Ascending aorta (tissue), 2 donors: ENCODE data around the gene ZNF367. TPM values are rescaled to one million over a fixed set of nuclear protein-coding genes. Genes with fewer than 3 reads are reported as not detected.

Experiments
- DNase-seq, 2 donors: peaks; one replicate each; pipeline ENCODE4 v3.0.0-alpha.2; 2019; ENCODE audit warnings: low spot score in 2 of 2
- H3K27ac ChIP-seq, 2 donors: fragments of 200-600 bp; sonication (generic); one replicate each; pipeline ENCODE4 v1.5.1; 2016 to 2017; ENCODE audit warnings: mild to moderate bottlenecking in 1 of 2
- H3K27me3 ChIP-seq: fragments of 200-600 bp; sonication (generic); one replicate; pipeline ENCODE4 v1.5.1; 2017
- H3K36me3 ChIP-seq, 2 donors: fragments of 200-600 bp; sonication (generic); one replicate each; pipeline ENCODE4 v1.5.1; 2016
- H3K4me1 ChIP-seq, 2 donors: fragments of 200-600 bp; sonication (generic); one replicate each; pipeline ENCODE4 v1.5.1; 2016 to 2017; ENCODE audit warnings: mild to moderate bottlenecking in 1 of 2
- H3K4me3 ChIP-seq, 2 donors: fragments of 200-600 bp; sonication (generic); one replicate each; pipeline ENCODE4 v1.5.1; 2016 to 2017; ENCODE audit warnings: mild to moderate bottlenecking in 1 of 2
- H3K9me3 ChIP-seq, 2 donors: fragments of 200-600 bp; sonication (generic); one replicate each; pipeline ENCODE4 v1.5.1; 2016
- intact Hi-C: fragments of 100-400 bp; cut with DNase I; formaldehyde crosslinking; loops from one replicate; pipeline ENCODE4 v1.15.1; 2023
- total RNA-seq: library from RNA; depleted of rRNA; stranded (reverse); fragments of >200 nt; gene quantifications from one replicate; pipeline ENCODE4 v1.1.0, GENCODE V29; 2016
- TF ChIP-seq, protein P1 (sequence below), 3 experiments: fragments of 200-600 bp in 2 of 3; fragments of 450-650 bp in 1 of 3; sonication (generic) in 2 of 3; IDR thresholded peaks; one replicate each; pipeline ENCODE4 v1.5.1; 2016 to 2019; ENCODE audit warnings: antibody characterized with exemption in 3 of 3, mild to moderate bottlenecking in 1 of 3, moderate library complexity in 1 of 3

Gene ZNF367
- total RNA-seq, 1 donor from 2014 or later: 3.9 TPM

DNA sequence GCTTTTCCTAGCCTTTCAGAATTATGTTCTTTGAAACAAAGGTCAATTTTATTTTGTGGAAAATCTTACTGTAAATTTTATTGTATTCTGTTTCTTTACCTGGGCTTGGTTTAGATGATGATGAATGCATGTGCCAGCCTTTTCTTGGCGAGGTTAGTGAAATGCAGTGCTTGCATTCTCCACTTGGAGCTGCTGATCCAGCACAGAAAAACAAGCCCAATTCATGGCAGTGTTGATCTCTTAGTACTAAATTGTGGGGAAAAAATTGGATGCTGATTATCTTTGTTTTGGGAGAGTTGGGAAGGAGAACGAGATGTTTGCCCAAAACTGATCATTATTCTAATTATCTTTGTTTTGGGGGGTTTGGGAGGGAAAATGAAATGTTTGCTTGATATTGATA, 35.5 kb upstream of the ZNF367 start:
- TF ChIP-seq, protein P1, sequence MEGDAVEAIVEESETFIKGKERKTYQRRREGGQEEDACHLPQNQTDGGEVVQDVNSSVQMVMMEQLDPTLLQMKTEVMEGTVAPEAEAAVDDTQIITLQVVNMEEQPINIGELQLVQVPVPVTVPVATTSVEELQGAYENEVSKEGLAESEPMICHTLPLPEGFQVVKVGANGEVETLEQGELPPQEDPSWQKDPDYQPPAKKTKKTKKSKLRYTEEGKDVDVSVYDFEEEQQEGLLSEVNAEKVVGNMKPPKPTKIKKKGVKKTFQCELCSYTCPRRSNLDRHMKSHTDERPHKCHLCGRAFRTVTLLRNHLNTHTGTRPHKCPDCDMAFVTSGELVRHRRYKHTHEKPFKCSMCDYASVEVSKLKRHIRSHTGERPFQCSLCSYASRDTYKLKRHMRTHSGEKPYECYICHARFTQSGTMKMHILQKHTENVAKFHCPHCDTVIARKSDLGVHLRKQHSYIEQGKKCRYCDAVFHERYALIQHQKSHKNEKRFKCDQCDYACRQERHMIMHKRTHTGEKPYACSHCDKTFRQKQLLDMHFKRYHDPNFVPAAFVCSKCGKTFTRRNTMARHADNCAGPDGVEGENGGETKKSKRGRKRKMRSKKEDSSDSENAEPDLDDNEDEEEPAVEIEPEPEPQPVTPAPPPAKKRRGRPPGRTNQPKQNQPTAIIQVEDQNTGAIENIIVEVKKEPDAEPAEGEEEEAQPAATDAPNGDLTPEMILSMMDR (IDR thresholded peaks at IDR 0.05): peak; percentile 38 to 66 (median 52)
- H3K27ac ChIP-seq: no peak overlapping the region
- peaks cover 0 to 32% of the 10 kb centered on the region in 2 donors for H3K4me1 ChIP-seq
- H3K9me3 ChIP-seq: no peaks in the 10 kb centered on the region
- no peaks in the 10 kb centered on the region for H3K27me3 ChIP-seq
- H3K36me3 ChIP-seq: no peaks in the 10 kb centered on the region
- DNase-seq: peak in 1 of 2 donors; percentile 69
- intact Hi-C loops: loop anchor here (5.0 kb wide), 1 partner anchor 69 kb away; no protein-coding TSS in a partner anchor
- H3K4me3 ChIP-seq: no peak overlapping the region

DNA sequence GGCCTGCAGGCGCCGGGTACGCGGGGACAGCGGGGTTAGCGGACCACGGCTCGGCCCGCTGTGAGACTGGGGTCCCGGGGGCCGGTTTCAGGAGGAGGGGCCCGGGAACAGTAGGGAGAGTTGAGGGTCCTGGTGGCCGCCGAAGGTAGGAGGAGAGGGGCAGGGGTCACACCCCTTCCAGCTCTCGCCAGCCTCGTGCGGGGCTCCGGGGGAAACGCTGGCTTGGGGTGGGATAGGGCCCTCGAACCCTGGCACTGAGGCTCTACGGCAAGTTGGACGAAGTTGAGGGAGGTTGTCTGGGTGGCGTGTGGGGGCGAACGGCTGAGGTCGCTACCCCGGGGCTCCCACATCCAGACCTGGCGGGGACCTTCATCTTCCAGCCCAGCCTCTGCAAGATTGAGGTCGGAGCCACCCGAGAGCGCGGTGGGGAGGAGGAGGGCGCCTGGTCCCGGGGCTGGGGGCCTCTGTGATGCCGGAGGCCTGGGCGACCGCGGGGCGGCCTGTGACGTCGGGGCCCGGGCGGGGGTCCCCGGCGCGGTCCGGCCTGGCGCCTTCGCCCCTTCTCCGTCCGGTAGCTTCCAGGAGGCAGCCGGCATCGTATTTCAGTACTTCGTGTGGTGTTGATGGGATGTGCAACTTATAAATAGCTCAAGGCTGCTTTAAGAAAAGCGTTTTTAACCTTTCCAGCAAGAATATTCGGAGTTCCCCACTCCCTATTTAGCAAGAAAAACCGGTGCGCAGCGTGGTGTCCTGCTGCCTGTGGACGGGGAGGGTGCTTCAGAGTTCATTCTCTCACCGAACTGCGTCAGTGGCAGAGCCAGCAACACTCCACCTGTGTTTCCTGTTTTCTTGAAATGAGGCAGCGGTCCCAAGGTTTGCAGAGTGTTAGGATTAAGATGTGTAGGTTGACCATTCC, 32.7 kb upstream of the ZNF367 start:
- peak overlapping the region; percentile 94 to 98 for H3K27ac ChIP-seq
- H3K4me3 ChIP-seq: peak overlapping the region; percentile 92 to 98
- DNase-seq: peak in 1 of 2 donors; percentile 67

DNA sequence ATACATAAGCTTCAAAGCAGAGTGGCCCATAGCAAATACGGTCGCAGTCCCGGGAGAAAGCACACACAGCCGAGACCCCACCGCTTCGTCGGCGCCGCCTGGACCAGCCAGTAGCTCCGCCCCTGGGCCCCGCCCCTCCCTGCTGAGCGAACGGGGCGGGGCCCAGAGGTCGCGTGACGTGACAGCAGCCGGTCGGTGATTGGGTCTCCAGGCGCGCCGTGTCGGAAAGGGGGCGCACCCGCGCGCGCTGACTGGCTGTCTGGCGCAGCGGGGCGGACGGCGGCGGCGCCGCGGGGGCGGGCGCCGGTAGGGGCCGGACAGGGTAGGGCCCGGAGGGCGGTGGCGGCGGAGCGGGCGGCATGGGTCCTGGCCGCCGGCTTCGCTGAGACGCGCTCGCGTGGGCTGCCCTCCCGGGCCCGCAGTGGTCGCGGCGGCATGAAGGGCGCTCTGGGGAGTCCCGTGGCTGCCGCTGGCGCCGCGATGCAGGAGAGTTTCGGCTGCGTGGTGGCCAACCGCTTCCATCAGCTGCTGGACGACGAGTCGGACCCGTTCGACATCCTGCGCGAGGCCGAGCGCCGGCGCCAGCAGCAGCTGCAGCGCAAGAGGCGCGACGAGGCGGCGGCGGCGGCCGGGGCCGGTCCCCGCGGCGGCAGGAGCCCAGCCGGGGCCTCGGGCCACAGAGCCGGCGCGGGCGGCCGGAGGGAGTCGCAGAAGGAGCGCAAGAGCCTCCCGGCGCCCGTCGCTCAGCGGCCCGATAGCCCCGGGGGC, 31.9 kb upstream of the ZNF367 start, which contains the start of gene HABP4:
TSS of gene HABP4 (plus strand) at position 325 of the 768 bp plus-strand sequence. CDS start at position 436, 111 bp downstream.
- Histone ChIP-seq H3K4me3 (peak within 1 kb of the TSS; percentile 92 to 98), H3K36me3 (no peaks in the 10 kb centered on the region), H3K27me3 (no peaks in the 10 kb centered on the region), H3K27ac (peak within 1 kb of the TSS; percentile 94 to 98), H3K4me1 (peaks cover 0 to 35% of the 10 kb centered on the region in 2 donors), H3K9me3 (no peaks in the 10 kb centered on the region)
- peak; percentile 89 to 99 for DNase-seq
- intact Hi-C loops: loop anchor here (1.0 to 5.0 kb wide), 5 partner anchors 33 to 204 kb away; no protein-coding TSS in a partner anchor
- TF ChIP-seq, protein P1 (IDR thresholded peaks at IDR 0.05): no peak

More for the DNA sequence above, 32.7 kb upstream of the ZNF367 start:
- no peaks in the 10 kb centered on the region for H3K36me3 ChIP-seq
- intact Hi-C loops: loop anchor here (1.0 to 5.0 kb wide), 6 partner anchors 34 to 203 kb away; partner anchors contain the start of gene CDC14B
- peaks cover 0 to 35% of the 10 kb centered on the region in 2 donors for H3K4me1 ChIP-seq
- no peaks in the 10 kb centered on the region for H3K27me3 ChIP-seq
- TF ChIP-seq, protein P1 (IDR thresholded peaks at IDR 0.05): no peak
- H3K9me3 ChIP-seq: no peaks in the 10 kb centered on the region

DNA sequence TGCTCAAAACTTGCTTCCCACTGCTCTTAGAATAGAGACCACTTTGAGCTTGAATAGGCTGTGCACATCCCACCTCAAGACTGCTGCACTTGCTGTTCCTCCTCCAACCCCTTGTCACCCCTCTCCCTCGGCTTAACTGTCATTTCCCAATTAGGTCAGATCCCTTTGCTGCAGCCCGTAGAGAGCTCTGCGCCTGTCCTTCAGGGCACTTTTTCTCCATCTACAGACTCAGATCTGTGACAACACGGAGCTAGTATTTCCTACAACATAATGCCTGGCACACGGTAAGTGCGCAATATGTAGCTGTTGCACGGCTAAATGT, 31.3 kb upstream of the ZNF367 start:
- Histone ChIP-seq H3K27ac (peak overlapping the region; percentile 78 to 80), H3K9me3 (no peaks in the 10 kb centered on the region), H3K4me3 (peak overlapping the region; percentile 92 to 98), H3K36me3 (no peaks in the 10 kb centered on the region), H3K4me1 (peaks cover 0 to 33% of the 10 kb centered on the region in 2 donors), H3K27me3 (no peaks in the 10 kb centered on the region)
- TF ChIP-seq, protein P1 (IDR thresholded peaks at IDR 0.05): no peak
- no peak for DNase-seq
- intact Hi-C loops: no loop called here

DNA sequence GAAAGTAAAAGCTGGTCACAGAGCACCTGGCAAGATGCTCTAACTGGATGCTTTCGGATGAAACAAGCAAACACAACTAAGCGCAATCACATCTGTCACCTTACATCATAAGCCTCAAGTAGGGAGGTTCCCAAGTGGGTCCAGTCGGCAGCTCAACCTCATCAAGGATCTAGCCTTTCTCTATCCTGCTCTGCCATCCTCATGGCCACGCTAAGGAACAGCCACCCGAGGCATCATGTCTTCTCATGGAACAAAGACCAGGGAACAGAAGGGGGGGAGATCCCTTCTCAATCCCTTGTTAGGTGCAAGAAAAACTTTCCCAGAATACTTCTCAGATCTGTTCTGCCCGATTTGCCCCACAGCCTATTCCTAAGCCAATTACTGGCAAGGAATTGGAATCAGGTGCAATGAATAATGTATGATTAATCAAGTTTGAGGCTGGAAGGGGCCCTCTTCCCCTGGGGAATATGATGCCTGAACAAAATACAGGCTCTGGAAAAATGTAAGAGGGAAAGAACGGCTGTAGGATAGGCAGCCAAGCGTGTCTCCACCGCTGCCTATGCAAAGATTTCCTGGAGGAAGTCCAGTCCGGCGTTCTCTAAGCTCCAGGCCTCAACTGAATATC, 30.5 kb upstream of the ZNF367 start:
- peak overlapping the region; percentile 78 to 80 for H3K27ac ChIP-seq
- H3K4me1 ChIP-seq: peaks cover 0 to 27% of the 10 kb centered on the region in 2 donors
- no peaks in the 10 kb centered on the region for H3K9me3 ChIP-seq
- H3K27me3 ChIP-seq: no peaks in the 10 kb centered on the region
- no peaks in the 10 kb centered on the region for H3K36me3 ChIP-seq
- no peak overlapping the region for H3K4me3 ChIP-seq
- intact Hi-C loops: no loop called here
- DNase-seq: peak in 1 of 2 donors; percentile 69
- TF ChIP-seq, protein P1 (IDR thresholded peaks at IDR 0.05): no peak
